ENCODE measurements around the gene ERC2. TPM values are rescaled to one million over a fixed set of nuclear protein-coding genes. Genes with fewer than 3 reads are reported as not detected.

Gene ERC2
- total RNA-seq, 1 experiment from 2014 or later: 0.77 TPM

GRCh38 chr3:56459719-56460118, 8.5 kb downstream of the ERC2 start:
- Histone ChIP-seq H3K4me1 (ENCODE audit: insufficient read depth, low read length) (no peaks in the 10 kb centered on the region), H3K79me2 (ENCODE audit: low read length) (no peaks in the 10 kb centered on the region), H3K27me3 (ENCODE audit: low read length) (peaks cover 21% of the 10 kb centered on the region), H3K4me2 (ENCODE audit: low read length) (no peak overlapping the region), H3F3A (ENCODE audit: low read length, unreplicated experiment) (no peaks in the 10 kb centered on the region), H2AFZ (ENCODE audit: low read length) (no peak overlapping the region), H3K9me2 (replicated peaks; ENCODE audit: low read length) (no peaks in the 10 kb centered on the region), H3K36me3 (ENCODE audit: low read depth, low read length) (no peaks in the 10 kb centered on the region), H3K27ac (ENCODE audit: low read length) (no peak overlapping the region), H3K9me3 (ENCODE audit: low read length) (no peaks in the 10 kb centered on the region), H3K4me3 (ENCODE audit: low read length) (no peak overlapping the region), H4K20me1 (ENCODE audit: low read length) (no peaks in the 10 kb centered on the region), H3K9ac (ENCODE audit: low read length) (no peak overlapping the region)
- DNase-seq (no peak), ATAC-seq (no peak)
- ChIA-PET POLR2A (ENCODE audit: unreplicated experiment) (no interaction called here), CTCF (no interaction called here)
- BruUV-seq (replicated peaks): no TSS peak
- intact Hi-C loops (cut with micrococcal nuclease): no loop called here
- no peak for TF ChIP-seq EZH2 (IDR thresholded peaks at IDR 0.05; ENCODE audit: low read length, unreplicated experiment)
- no peak for TF ChIP-seq EZH2phosphoT487 (IDR thresholded peaks at IDR 0.05; ENCODE audit: borderline replicate concordance, low read length)
- TF ChIP-seq CTCF (conservative IDR thresholded peaks at IDR 0.05; ENCODE audit: low read depth, low read length): no peak

GRCh38 chr3:56459104-56459496, 9.2 kb downstream of the ERC2 start:
- POLR2A ChIA-PET (ENCODE audit: unreplicated experiment): no interaction called here
- H3F3A ChIP-seq (ENCODE audit: low read length, unreplicated experiment): no peaks in the 10 kb centered on the region
- no peak overlapping the region for H3K4me2 ChIP-seq (ENCODE audit: low read length)
- no peak overlapping the region for H3K4me3 ChIP-seq (ENCODE audit: low read length)
- no peak for DNase-seq
- H2AFZ ChIP-seq (ENCODE audit: low read length): no peak overlapping the region
- intact Hi-C loops (cut with micrococcal nuclease): no loop called here
- no peak overlapping the region for H3K27ac ChIP-seq (ENCODE audit: low read length)
- no peaks in the 10 kb centered on the region for H3K9me2 ChIP-seq (replicated peaks; ENCODE audit: low read length)
- H3K9ac ChIP-seq (ENCODE audit: low read length): no peak overlapping the region
- H3K36me3 ChIP-seq (ENCODE audit: low read depth, low read length): no peaks in the 10 kb centered on the region
- TF ChIP-seq EZH2phosphoT487 (IDR thresholded peaks at IDR 0.05; ENCODE audit: borderline replicate concordance, low read length): no peak
- no peaks in the 10 kb centered on the region for H4K20me1 ChIP-seq (ENCODE audit: low read length)
- H3K9me3 ChIP-seq (ENCODE audit: low read length): no peaks in the 10 kb centered on the region
- no peaks in the 10 kb centered on the region for H3K4me1 ChIP-seq (ENCODE audit: insufficient read depth, low read length)
- no peak for ATAC-seq
- no TSS peak for BruUV-seq (replicated peaks)
- peaks cover 22% of the 10 kb centered on the region for H3K27me3 ChIP-seq (ENCODE audit: low read length)
- no peaks in the 10 kb centered on the region for H3K79me2 ChIP-seq (ENCODE audit: low read length)
- CTCF ChIA-PET: no interaction called here

GRCh38 chr3:56458496-56459103, 9.7 kb downstream of the ERC2 start:
- H3K27me3 ChIP-seq (ENCODE audit: low read length): peaks cover 27% of the 10 kb centered on the region
- no peaks in the 10 kb centered on the region for H3K4me1 ChIP-seq (ENCODE audit: insufficient read depth, low read length)
- no peak overlapping the region for H2AFZ ChIP-seq (ENCODE audit: low read length)
- no peaks in the 10 kb centered on the region for H3F3A ChIP-seq (ENCODE audit: low read length, unreplicated experiment)
- H3K27ac ChIP-seq (ENCODE audit: low read length): no peak overlapping the region
- H3K4me3 ChIP-seq (ENCODE audit: low read length): no peak overlapping the region
- ChIA-PET POLR2A (ENCODE audit: unreplicated experiment) (no interaction called here), CTCF (no interaction called here)
- H4K20me1 ChIP-seq (ENCODE audit: low read length): no peaks in the 10 kb centered on the region
- H3K9me2 ChIP-seq (replicated peaks; ENCODE audit: low read length): no peaks in the 10 kb centered on the region
- H3K79me2 ChIP-seq (ENCODE audit: low read length): no peaks in the 10 kb centered on the region
- H3K9ac ChIP-seq (ENCODE audit: low read length): no peak overlapping the region
- H3K4me2 ChIP-seq (ENCODE audit: low read length): no peak overlapping the region
- TF ChIP-seq CTCF (conservative IDR thresholded peaks at IDR 0.05; ENCODE audit: low read depth, low read length) (no peak), EZH2 (IDR thresholded peaks at IDR 0.05; ENCODE audit: low read length, unreplicated experiment) (no peak), EZH2phosphoT487 (IDR thresholded peaks at IDR 0.05; ENCODE audit: borderline replicate concordance, low read length) (no peak)
- H3K36me3 ChIP-seq (ENCODE audit: low read depth, low read length): no peaks in the 10 kb centered on the region
- BruUV-seq (replicated peaks): no TSS peak
- no peak for ATAC-seq
- no peak for DNase-seq
- intact Hi-C loops (cut with micrococcal nuclease): no loop called here
- no peaks in the 10 kb centered on the region for H3K9me3 ChIP-seq (ENCODE audit: low read length)

Data from PC-3 (cell line).